ENCODE data around the gene ALKBH8.
"Not testable (repeated sequence)": the region's sequence is repeated elsewhere in the genome, so short reads cannot be mapped to it uniquely, and the experiment has no call there.

Gene ALKBH8

GRCh38 chr11:107508858-107509244, 56.7 kb downstream of the ALKBH8 start:
- no peak for DNase-seq (ENCODE audit: insufficient read length, low spot score)
- no peak for FAIRE-seq
- TF ChIP-seq TAF1 (IDR thresholded peaks at IDR 0.05; ENCODE audit: low read depth, low read length) (no peak), POLR2A (IDR thresholded peaks at IDR 0.05; ENCODE audit: low read depth, low read length) (no peak), SPI1 (IDR thresholded peaks at IDR 0.05; ENCODE audit: low read depth, low read length) (no peak), PAX5 (IDR thresholded peaks at IDR 0.05; ENCODE audit: insufficient read depth, low read length, severe bottlenecking) (no peak), POLR2AphosphoS5 (IDR thresholded peaks at IDR 0.05; ENCODE audit: low read depth, low read length) (no peak), POU2F2 (IDR thresholded peaks at IDR 0.05; ENCODE audit: low read depth, low read length) (no peak)

GRCh38 chr11:107508201-107508857, 57.2 kb downstream of the ALKBH8 start:
- FAIRE-seq: no peak
- TF ChIP-seq POLR2AphosphoS5 (IDR thresholded peaks at IDR 0.05; ENCODE audit: low read depth, low read length) (no peak), PAX5 (IDR thresholded peaks at IDR 0.05; ENCODE audit: insufficient read depth, low read length, severe bottlenecking) (no peak), SPI1 (IDR thresholded peaks at IDR 0.05; ENCODE audit: low read depth, low read length) (no peak), POU2F2 (IDR thresholded peaks at IDR 0.05; ENCODE audit: low read depth, low read length) (no peak), TAF1 (IDR thresholded peaks at IDR 0.05; ENCODE audit: low read depth, low read length) (no peak), POLR2A (IDR thresholded peaks at IDR 0.05; ENCODE audit: low read depth, low read length) (no peak)
- no peak for DNase-seq (ENCODE audit: insufficient read length, low spot score)

DNA sequence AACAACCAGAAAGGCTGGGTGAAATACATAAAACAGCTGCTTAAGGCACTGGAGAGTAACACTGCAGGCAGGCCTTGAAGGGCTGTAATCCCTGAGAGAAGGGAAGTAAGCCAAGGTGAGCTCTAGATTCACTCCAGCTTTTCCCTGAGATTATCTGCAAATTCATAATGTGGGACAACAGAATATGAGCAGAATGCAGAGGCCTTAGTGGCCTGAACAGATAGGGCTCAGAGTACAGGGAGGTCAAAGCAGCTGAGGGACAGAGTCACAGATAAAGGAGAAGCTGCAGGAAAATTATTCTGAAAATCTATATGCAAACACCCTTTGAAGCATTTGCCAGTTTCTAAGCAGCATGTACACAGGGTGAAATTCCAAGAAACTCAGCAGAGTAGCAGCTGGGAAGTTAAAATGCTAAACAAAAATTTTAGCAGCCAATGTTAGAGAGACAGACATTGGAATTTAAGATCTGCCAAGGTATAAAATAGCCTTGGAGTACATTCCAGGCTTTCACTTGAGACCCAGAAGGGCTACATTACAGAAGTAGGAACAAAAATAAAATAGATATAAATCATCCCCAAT, 59.8 kb downstream of the ALKBH8 start:
- DNase-seq (ENCODE audit: insufficient read length, low spot score) (no peak), FAIRE-seq (no peak)
- no peak for TF ChIP-seq POLR2A (IDR thresholded peaks at IDR 0.05; ENCODE audit: low read depth, low read length)
- TF ChIP-seq POU2F2 (IDR thresholded peaks at IDR 0.05; ENCODE audit: low read depth, low read length): no peak

- no peak for FAIRE-seq
- TF ChIP-seq POLR2A (IDR thresholded peaks at IDR 0.05; ENCODE audit: low read depth, low read length) (no peak), POU2F2 (IDR thresholded peaks at IDR 0.05; ENCODE audit: low read depth, low read length) (no peak), TAF1 (IDR thresholded peaks at IDR 0.05; ENCODE audit: low read depth, low read length) (no peak), PAX5 (IDR thresholded peaks at IDR 0.05; ENCODE audit: insufficient read depth, low read length, severe bottlenecking) (no peak), SPI1 (IDR thresholded peaks at IDR 0.05; ENCODE audit: low read depth, low read length) (no peak), POLR2AphosphoS5 (IDR thresholded peaks at IDR 0.05; ENCODE audit: low read depth, low read length) (no peak)
- no peak for DNase-seq (ENCODE audit: insufficient read length, low spot score)
These were observed 60.6 kb downstream of the ALKBH8 start for GRCh38 chr11:107504981-107505380.

DNA sequence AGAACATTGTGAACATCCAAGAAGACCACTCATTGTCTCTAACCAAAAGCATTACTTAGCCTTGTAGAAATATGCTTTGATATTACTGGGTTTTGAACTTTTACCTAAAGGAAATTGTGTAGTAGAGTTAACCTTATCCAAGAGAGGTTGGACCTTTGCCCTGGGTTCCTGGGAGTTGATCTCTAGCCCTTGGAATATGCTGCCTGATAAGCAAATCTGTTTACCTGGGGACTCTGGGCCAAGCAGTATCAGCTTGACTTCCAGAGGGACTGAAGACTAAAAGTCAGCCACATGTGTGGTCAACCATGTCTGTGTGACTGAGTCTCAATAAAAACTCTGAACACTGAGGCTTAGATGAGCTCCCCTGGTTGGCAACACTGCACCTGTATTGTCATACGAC, 63.8 kb downstream of the ALKBH8 start:
- no peak for FAIRE-seq
- TF ChIP-seq POLR2AphosphoS5 (IDR thresholded peaks at IDR 0.05; ENCODE audit: low read depth, low read length) (no peak), PAX5 (IDR thresholded peaks at IDR 0.05; ENCODE audit: insufficient read depth, low read length, severe bottlenecking) (no peak), POLR2A (IDR thresholded peaks at IDR 0.05; ENCODE audit: low read depth, low read length) (no peak), SPI1 (IDR thresholded peaks at IDR 0.05; ENCODE audit: low read depth, low read length) (no peak), POU2F2 (IDR thresholded peaks at IDR 0.05; ENCODE audit: low read depth, low read length) (no peak), TAF1 (IDR thresholded peaks at IDR 0.05; ENCODE audit: low read depth, low read length) (no peak)

DNA sequence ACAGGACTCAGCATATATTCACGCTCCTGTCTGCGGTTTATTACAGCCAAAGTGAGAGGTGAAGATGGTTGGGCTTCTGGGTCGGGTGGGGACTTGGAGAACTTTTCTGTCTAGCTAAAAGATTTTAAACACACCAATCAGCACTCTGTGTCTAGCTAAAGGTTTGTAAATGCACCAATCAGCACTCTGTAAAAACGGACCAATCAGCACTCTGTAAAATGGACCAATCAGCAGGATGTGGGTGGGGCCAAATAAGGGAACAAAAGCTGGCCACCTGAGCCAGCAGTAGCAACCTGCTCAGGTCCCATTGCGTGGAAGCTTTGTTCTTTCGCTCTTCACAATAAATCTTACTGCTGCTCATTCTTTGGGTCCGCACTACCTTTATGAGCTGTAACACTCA, 68.2 kb downstream of the ALKBH8 start:
- DNase-seq (ENCODE audit: insufficient read length, low spot score); FAIRE-seq: not testable (repeated sequence)

More for the DNA sequence above, 63.8 kb downstream of the ALKBH8 start:
- no peak for DNase-seq (ENCODE audit: insufficient read length, low spot score)

DNA sequence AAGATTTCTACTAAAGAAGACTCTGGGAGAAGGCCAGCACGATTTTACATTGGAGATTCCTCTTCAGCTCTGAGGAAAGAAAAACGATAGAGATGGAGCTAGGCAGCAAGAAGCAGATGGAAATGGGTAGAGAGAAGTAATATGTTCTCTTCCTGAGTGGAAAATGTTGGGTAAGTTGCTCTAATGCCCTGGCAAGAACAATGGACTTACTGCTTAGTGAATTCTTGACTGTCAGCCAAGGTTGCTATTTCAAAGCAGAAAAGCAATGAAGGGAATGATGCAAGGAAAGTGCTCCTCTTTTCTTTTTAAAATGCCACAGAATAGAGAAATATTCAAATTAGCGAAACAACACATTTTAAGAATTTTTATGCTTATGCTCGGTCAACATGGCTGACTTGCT, 69.5 kb downstream of the ALKBH8 start:
- DNase-seq (ENCODE audit: insufficient read length, low spot score): no peak
- TF ChIP-seq PAX5 (IDR thresholded peaks at IDR 0.05; ENCODE audit: insufficient read depth, low read length, severe bottlenecking): no peak
- no peak for TF ChIP-seq POLR2AphosphoS5 (IDR thresholded peaks at IDR 0.05; ENCODE audit: low read depth, low read length)
- FAIRE-seq: no peak

DNA sequence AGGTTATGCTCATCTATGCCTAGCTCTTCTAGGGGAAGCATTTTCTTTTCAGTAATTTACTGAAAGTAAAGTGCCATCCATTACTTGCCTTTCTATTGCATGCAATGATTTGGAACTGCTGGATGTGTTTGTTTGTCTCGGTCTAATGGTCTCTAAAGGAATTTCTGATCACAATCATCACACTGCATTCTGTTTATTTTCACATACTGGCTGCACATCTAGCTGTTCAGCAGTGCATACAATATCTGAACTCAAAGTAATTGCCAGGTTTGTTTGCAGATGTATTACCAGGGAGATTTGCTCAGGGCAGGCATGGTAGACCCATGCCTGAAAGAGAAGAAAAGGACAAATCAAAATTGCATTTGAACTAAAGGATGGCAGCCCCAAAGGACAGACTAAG, 71.5 kb downstream of the ALKBH8 start:
- FAIRE-seq (no peak), DNase-seq (ENCODE audit: insufficient read length, low spot score) (no peak)
- TF ChIP-seq POU2F2 (IDR thresholded peaks at IDR 0.05; ENCODE audit: low read depth, low read length): no peak
- TF ChIP-seq POLR2AphosphoS5 (IDR thresholded peaks at IDR 0.05; ENCODE audit: low read depth, low read length): no peak
- no peak for TF ChIP-seq TAF1 (IDR thresholded peaks at IDR 0.05; ENCODE audit: low read depth, low read length)
- TF ChIP-seq PAX5 (IDR thresholded peaks at IDR 0.05; ENCODE audit: insufficient read depth, low read length, severe bottlenecking): no peak
- TF ChIP-seq SPI1 (IDR thresholded peaks at IDR 0.05; ENCODE audit: low read depth, low read length): no peak
- TF ChIP-seq POLR2A (IDR thresholded peaks at IDR 0.05; ENCODE audit: low read depth, low read length): no peak

GRCh38 chr11:107493117-107493516, 72.4 kb downstream of the ALKBH8 start:
- TF ChIP-seq POLR2A (IDR thresholded peaks at IDR 0.05; ENCODE audit: low read depth, low read length): no peak
- no peak for TF ChIP-seq TAF1 (IDR thresholded peaks at IDR 0.05; ENCODE audit: low read depth, low read length)
- TF ChIP-seq PAX5 (IDR thresholded peaks at IDR 0.05; ENCODE audit: insufficient read depth, low read length, severe bottlenecking): no peak
- TF ChIP-seq SPI1 (IDR thresholded peaks at IDR 0.05; ENCODE audit: low read depth, low read length): no peak
- no peak for TF ChIP-seq POLR2AphosphoS5 (IDR thresholded peaks at IDR 0.05; ENCODE audit: low read depth, low read length)
- no peak for TF ChIP-seq POU2F2 (IDR thresholded peaks at IDR 0.05; ENCODE audit: low read depth, low read length)
- DNase-seq (ENCODE audit: insufficient read length, low spot score) (no peak), FAIRE-seq (no peak)

DNA sequence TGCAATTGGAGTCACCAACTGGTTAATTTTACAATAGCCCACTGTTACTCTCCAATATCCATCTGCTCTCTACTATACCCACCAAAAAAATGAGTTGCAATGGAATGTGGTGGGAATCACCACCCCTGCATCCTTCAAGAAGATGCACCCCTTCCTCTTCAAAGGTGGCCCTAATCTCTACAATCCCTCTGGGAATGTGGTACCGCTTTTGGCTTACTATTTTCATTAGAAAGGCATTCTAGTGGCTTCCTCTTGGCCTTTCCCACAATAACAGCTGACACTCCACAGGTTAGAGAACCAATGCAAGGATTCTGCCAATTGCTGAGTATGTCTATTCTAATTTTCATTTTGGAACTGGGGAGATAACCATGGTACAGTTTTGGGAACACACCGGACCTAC, 74.7 kb downstream of the ALKBH8 start:
- no peak for FAIRE-seq
- no peak for DNase-seq (ENCODE audit: insufficient read length, low spot score)
- TF ChIP-seq POLR2A (IDR thresholded peaks at IDR 0.05; ENCODE audit: low read depth, low read length): no peak
- no peak for TF ChIP-seq PAX5 (IDR thresholded peaks at IDR 0.05; ENCODE audit: insufficient read depth, low read length, severe bottlenecking)
- no peak for TF ChIP-seq POLR2AphosphoS5 (IDR thresholded peaks at IDR 0.05; ENCODE audit: low read depth, low read length)
- TF ChIP-seq SPI1 (IDR thresholded peaks at IDR 0.05; ENCODE audit: low read depth, low read length): no peak
- no peak for TF ChIP-seq TAF1 (IDR thresholded peaks at IDR 0.05; ENCODE audit: low read depth, low read length)
- no peak for TF ChIP-seq POU2F2 (IDR thresholded peaks at IDR 0.05; ENCODE audit: low read depth, low read length)

Data from GM12891 (cell line).